NCI-H526 treated with DMSO at 0.1 percent for 48 hours (cell line): ENCODE results near the gene OTUD3.
"Not testable (repeated sequence)": the region's sequence is repeated elsewhere in the genome, so short reads cannot be mapped to it uniquely, and the experiment has no call there.

ENCODE experiments used
- DNase-seq: peaks from one replicate; lab custom pipeline; 2025; lab: John Stamatoyannopoulos, UW

OTUD3 gene

GRCh38 chr1:19868575-19868974 lies 13.6 kb upstream of the OTUD3 start:
- not testable (repeated sequence) for DNase-seq

GRCh38 chr1:19869453-19869852 lies 12.7 kb upstream of the OTUD3 start:
- not testable (repeated sequence) for DNase-seq

- DNase-seq = no peak
These were observed 12.3 kb upstream of the OTUD3 start for GRCh38 chr1:19869929-19870328.

- peak; percentile 60 for DNase-seq
These were observed 10.0 kb upstream of the OTUD3 start for GRCh38 chr1:19872190-19872589.

- no peak for DNase-seq
These were observed 4.9 kb upstream of the OTUD3 start for GRCh38 chr1:19877181-19877750.

- peak; percentile 72 for DNase-seq
These were observed 4.2 kb upstream of the OTUD3 start for GRCh38 chr1:19877821-19878636.

- no peak for DNase-seq
These were observed 3.6 kb upstream of the OTUD3 start for GRCh38 chr1:19878637-19878985.

GRCh38 chr1:19879227-19879626 lies 3.0 kb upstream of the OTUD3 start:
- no peak for DNase-seq

GRCh38 chr1:19879661-19880060 lies 2.5 kb upstream of the OTUD3 start:
- DNase-seq = no peak

- DNase-seq = not testable (repeated sequence)
These were observed 1.4 kb upstream of the OTUD3 start for GRCh38 chr1:19880841-19881240.

- no peak for DNase-seq
These were observed 2.1 kb downstream of the OTUD3 start for GRCh38 chr1:19884312-19884711.

GRCh38 chr1:19885821-19886220 lies 3.6 kb downstream of the OTUD3 start:
- DNase-seq = no peak

- DNase-seq = no peak
These were observed 5.9 kb downstream of the OTUD3 start for GRCh38 chr1:19888112-19888511.

GRCh38 chr1:19889656-19890055 lies 7.5 kb downstream of the OTUD3 start:
- DNase-seq = no peak

- no peak for DNase-seq
These were observed 9.9 kb downstream of the OTUD3 start for GRCh38 chr1:19892129-19892528.

- no peak for DNase-seq
These were observed 10.5 kb downstream of the OTUD3 start for GRCh38 chr1:19892628-19893168.

GRCh38 chr1:19893687-19894086 lies 11.5 kb downstream of the OTUD3 start:
- no peak for DNase-seq

- no peak for DNase-seq
These were observed 12.0 kb downstream of the OTUD3 start for GRCh38 chr1:19894218-19894617.

- DNase-seq = no peak
These were observed 19.5 kb downstream of the OTUD3 start for GRCh38 chr1:19901653-19902052.

GRCh38 chr1:19903621-19904020 lies 21.4 kb downstream of the OTUD3 start:
- no peak for DNase-seq

GRCh38 chr1:19907456-19907855 lies 25.3 kb downstream of the OTUD3 start:
- DNase-seq = no peak

- no peak for DNase-seq
These were observed 27.2 kb downstream of the OTUD3 start for GRCh38 chr1:19909392-19909791.

GRCh38 chr1:19909971-19910370 lies 27.8 kb downstream of the OTUD3 start:
- no peak for DNase-seq

- no peak for DNase-seq
These were observed 28.5 kb downstream of the OTUD3 start for GRCh38 chr1:19910650-19911049.
